Activated CD4-positive, alpha-beta T cell treated with anti-CD3 and anti-CD28 coated beads, Interleukin-2, amount 10 ng/mL, durations not matched to agents 7 days and 5 days (primary cell): ENCODE data around the gene TESK2. TPM values are rescaled to one million over a fixed set of nuclear protein-coding genes. Genes with fewer than 3 reads are reported as not detected.
"Not testable (repeated sequence)": the region's sequence is repeated elsewhere in the genome, so short reads cannot be mapped to it uniquely, and the experiment has no call there.

Experiments used
- CTCF ChIA-PET: fragments of 350-600 bp; sonication (Branson Sonifier 250); formaldehyde crosslinking; loops from one replicate; lab custom pipeline; 2021; ENCODE audit warnings: antibody characterized with exemption; lab: Charles Lee
- POLR2A ChIA-PET: fragments of 350-600 bp; sonication (Branson Sonifier 250); formaldehyde crosslinking; loops from one replicate; lab custom pipeline; 2021; ENCODE audit warnings: antibody characterized with exemption; lab: Charles Lee
- DNase-seq: peaks from one replicate; pipeline ENCODE4 v3.0.0-alpha.2; 2020
- H3K27ac Mint-ChIP-seq: one replicate; pipeline ENCODE4 v1.8.0; 2021; ENCODE audit warnings: mild to moderate bottlenecking, moderate library complexity, mixed read lengths
- H3K27me3 Mint-ChIP-seq: one replicate; pipeline ENCODE4 v1.8.0; 2021; ENCODE audit warnings: mixed read lengths
- H3K36me3 Mint-ChIP-seq: one replicate; pipeline ENCODE4 v1.8.0; 2021; ENCODE audit warnings: low read depth, mixed read lengths
- H3K4me1 Mint-ChIP-seq: one replicate; pipeline ENCODE4 v1.8.0; 2021; ENCODE audit warnings: mixed read lengths
- H3K4me3 Mint-ChIP-seq: one replicate; pipeline ENCODE4 v1.8.0; 2021; ENCODE audit warnings: mild to moderate bottlenecking, moderate library complexity, mixed read lengths
- H3K9me3 Mint-ChIP-seq: one replicate; pipeline ENCODE4 v1.8.0; 2021; ENCODE audit warnings: mixed read lengths
- total RNA-seq, 2 experiments: library from RNA; stranded (reverse); gene quantifications; one replicate each; pipeline ENCODE4 v1.2.3, GENCODE V29; 2021

The TESK2 gene
- total RNA-seq, 2 experiments from 2014 or later = 2.6 to 3.5 TPM

DNA sequence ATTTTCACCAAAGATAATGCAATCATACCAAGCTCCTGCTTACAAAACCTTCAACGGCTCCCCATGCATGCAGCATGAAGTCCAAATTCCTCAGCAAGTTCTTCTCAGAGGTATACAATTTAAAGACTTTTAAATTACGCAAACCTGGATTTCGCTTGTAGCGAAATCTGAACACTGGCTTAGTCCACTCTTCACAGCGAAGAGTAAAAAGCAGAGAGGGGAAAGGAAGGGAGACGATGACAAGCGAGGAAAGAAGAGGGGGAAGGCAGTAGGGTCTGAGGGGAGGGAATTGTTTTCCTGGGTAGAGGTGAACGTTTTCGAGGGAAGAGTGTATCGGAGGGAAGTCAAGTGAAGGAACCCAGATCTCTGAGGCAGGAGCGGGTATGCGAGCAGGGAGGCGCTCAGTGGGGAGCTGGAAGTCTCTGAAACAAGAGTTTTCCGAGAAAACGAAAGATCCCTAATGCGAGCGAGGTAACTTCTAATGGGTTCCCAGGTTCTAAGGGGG lies 790 bp downstream of the TESK2 start:
- no peak for DNase-seq
- ChIA-PET POLR2A (interaction anchor here (2.1 kb wide), 1 partner anchor 150 kb away, joined by 9 read pairs; the partner anchor contains the start of genes MUTYH and TOE1), CTCF (interaction anchor here (0.9 to 4.2 kb wide), 5 partner anchors 20 to 476 kb away, joined by 3 to 18 read pairs (median 4); partner anchors contain the start of genes MUTYH and TOE1)
- no peak overlapping the region for H3K4me3 Mint-ChIP-seq
- peaks cover 3% of the 10 kb centered on the region for H3K27me3 Mint-ChIP-seq
- H3K27ac Mint-ChIP-seq = no peak overlapping the region
- H3K9me3 Mint-ChIP-seq = no peaks in the 10 kb centered on the region
- H3K36me3 Mint-ChIP-seq = no peaks in the 10 kb centered on the region
- H3K4me1 Mint-ChIP-seq = peaks cover 13% of the 10 kb centered on the region

DNA sequence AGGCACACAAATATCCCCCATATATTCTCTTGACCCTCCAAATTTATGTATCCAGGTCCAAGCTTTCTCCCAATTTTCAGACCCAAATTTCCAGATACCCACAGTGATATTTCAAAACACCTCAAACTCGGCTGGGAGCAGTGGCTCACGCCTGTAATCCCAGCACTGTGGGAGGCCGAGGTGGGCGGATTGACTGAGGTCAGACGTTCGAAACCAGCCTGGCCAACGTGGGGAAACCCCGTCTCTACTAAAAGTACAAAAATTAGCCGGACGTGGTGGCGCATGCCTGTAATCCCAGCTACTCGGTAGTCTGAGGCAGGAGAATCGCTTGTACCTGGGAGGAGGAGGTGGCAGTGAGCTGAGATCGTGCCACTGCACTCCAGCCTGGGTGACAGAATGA lies 1.6 kb downstream of the TESK2 start:
- CTCF ChIA-PET = interaction anchor here (1.1 to 1.7 kb wide), 2 partner anchors 19 to 186 kb away, joined by 3 read pairs; no protein-coding TSS in a partner anchor
- H3K27me3 Mint-ChIP-seq, DNase-seq, H3K9me3 Mint-ChIP-seq, H3K36me3 Mint-ChIP-seq, POLR2A ChIA-PET: not testable (repeated sequence)
- Mint-ChIP-seq H3K27ac (peak overlapping the region; percentile 20), H3K4me1 (peaks cover 13% of the 10 kb centered on the region), H3K4me3 (peak overlapping the region; percentile 7)

DNA sequence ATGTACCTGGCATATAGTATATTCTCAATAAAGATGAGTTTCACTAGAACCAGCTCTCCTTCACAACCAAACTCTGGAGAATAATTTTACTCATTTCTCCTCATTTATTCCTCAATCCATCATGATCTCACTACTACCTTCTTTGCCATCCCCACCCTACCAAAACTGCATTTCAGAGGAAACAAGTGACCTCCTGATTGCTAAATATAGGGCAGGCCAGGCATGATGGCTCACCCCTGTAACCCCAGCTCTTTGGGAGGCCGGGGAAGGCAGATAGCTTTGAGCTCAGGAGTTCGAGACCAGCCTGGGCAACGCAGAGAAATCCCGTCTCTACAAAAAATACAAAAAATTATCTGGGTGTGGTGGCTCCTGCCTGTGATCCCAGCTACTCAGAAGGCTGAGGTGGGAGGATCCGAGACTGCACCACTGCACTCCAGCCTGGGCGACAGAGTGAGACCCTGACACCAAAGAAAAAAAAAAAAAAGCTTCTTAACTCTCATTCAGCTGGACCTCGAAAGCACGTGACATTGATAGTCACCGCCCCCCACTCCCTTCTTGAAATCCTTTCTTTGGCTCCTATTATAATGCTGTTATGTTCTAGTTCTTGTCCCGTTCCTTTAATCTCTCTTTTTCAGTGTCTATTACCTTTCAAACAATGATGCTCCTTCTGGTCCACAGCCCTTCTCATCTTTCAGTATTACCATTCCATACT lies 2.1 kb downstream of the TESK2 start:
- DNase-seq = no peak
- Mint-ChIP-seq H3K27ac (peak overlapping the region; percentile 20), H3K27me3 (peaks cover 3% of the 10 kb centered on the region), H3K4me3 (peak overlapping the region; percentile 7), H3K4me1 (peaks cover 13% of the 10 kb centered on the region), H3K36me3 (no peaks in the 10 kb centered on the region), H3K9me3 (no peaks in the 10 kb centered on the region)
- ChIA-PET CTCF (interaction anchor here (0.6 to 1.7 kb wide), 5 partner anchors 14 to 1609 kb away, joined by 3 read pairs; partner anchors contain the start of gene NASP), POLR2A (no interaction called here)

DNA sequence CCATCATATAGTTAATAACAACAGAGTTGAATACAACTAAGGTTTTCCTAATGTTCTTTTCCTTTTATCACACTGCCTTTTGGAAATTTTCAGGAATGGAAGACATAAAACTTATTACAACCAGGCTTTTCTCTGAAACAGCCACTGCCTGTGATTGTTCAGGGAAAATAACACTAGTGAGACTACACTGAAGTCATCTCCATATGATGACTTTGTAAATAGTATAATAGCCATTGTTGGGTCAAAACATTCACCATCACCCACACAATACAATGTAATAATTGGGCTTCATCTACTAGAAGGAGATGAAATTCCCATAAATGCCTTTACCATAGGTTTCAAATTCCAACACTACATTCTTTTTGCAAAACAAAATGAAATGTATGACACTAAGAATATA lies 5.0 kb downstream of the TESK2 start:
- Mint-ChIP-seq H3K36me3 (no peaks in the 10 kb centered on the region), H3K27me3 (peaks cover 3% of the 10 kb centered on the region), H3K4me3 (no peak overlapping the region), H3K4me1 (peaks cover 10% of the 10 kb centered on the region), H3K27ac (no peak overlapping the region), H3K9me3 (no peaks in the 10 kb centered on the region)
- DNase-seq = no peak
- POLR2A ChIA-PET = no interaction called here
- CTCF ChIA-PET = no interaction called here

DNA sequence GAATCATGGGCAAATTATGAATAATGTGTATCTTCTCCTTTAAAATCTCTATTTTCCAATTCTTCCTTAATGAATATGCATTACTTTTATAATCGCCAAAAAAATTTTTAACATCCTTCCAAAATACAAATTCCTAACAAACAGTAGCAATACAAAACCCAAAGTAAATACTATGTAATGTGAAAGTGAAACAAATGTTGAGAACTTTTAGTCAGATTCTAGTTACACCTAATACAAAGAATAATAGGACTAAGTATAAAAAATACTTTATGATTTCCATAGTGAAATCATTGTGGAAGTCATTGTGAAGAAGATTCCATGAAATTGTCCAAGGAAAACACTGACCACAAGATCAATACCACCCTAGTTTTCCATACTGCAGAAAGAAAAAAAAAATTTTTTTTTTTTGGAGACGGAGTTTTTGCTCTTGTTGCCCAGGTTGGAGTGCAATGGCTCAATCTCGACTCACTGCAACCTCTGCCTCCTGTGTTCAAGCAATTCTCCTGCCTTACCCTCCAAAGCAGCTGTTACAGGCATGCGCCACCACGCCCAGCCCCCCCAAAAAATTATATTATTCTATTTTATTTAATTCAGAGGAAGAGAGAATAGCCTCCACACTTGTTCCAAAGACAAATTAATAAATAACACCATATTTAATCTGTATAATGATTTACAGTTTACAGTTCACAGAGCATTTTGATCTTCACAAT lies 11.8 kb downstream of the TESK2 start:
- CTCF ChIA-PET = no interaction called here
- Mint-ChIP-seq H3K27ac (no peak overlapping the region), H3K27me3 (no peaks in the 10 kb centered on the region), H3K9me3 (no peaks in the 10 kb centered on the region), H3K4me1 (peaks cover 6% of the 10 kb centered on the region), H3K4me3 (no peak overlapping the region), H3K36me3 (no peaks in the 10 kb centered on the region)
- no peak for DNase-seq
- POLR2A ChIA-PET = no interaction called here

DNA sequence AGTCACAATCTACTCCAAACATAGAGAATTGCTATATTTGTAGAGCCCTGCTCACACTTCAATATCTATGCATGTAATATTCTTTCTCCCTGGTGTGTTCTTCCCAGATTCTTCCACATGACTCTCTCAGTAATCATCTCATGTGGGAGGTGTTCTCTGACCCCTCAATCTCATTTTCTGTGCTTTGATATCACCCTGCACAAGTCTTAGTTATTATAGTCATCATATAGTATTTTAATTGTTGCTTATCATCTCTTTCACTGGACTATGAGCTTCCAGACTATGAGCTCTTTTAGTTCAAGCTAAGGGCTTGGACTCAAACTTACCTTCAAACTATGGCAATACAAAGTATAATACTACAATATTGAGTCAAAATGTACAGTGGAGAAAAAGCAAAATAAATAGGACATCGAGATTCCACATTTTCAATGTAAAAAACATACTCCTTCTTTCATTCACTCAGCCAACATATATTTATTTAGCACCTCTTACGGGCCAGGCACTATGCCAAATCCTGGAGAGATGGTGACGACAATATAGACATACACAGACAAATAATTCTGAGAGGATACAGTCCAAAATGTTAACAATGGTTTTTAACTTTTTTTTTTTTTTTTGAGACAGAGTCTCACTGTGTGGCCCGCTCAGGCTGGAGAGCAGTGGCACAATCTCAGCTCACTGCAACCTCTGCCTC lies 12.7 kb downstream of the TESK2 start:
- no peaks in the 10 kb centered on the region for H3K36me3 Mint-ChIP-seq
- DNase-seq = no peak
- no peaks in the 10 kb centered on the region for H3K27me3 Mint-ChIP-seq
- ChIA-PET POLR2A (no interaction called here), CTCF (interaction anchor here (0.6 to 1.9 kb wide), 3 partner anchors 13 to 119 kb away, joined by 3 to 4 read pairs (median 4); partner anchors contain the start of gene TESK2)
- H3K9me3 Mint-ChIP-seq = no peaks in the 10 kb centered on the region
- no peak overlapping the region for H3K27ac Mint-ChIP-seq
- peaks cover 6% of the 10 kb centered on the region for H3K4me1 Mint-ChIP-seq
- H3K4me3 Mint-ChIP-seq = no peak overlapping the region

DNA sequence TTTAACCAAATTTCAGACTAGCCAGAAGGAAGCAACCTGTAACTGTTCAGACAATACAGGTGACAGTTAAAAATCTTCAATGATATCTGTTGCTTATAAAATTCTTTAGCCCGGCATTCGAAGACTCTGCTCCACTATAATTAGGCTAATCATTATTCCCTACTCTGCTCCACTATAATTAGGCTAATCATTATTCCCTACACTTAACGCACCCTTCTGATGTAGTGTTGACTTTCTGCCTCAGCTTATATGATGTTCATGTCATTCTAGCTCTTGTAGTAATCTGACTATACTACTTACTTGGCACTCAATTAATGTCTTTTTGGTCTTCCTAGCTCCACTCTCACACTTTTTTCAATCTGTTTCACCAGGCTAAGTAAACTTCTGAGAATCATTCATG lies 13.3 kb downstream of the TESK2 start:
- ChIA-PET POLR2A (no interaction called here), CTCF (interaction anchor here (0.6 to 1.9 kb wide), 3 partner anchors 14 to 118 kb away, joined by 3 to 4 read pairs (median 4); partner anchors contain the start of gene TESK2)
- H3K9me3 Mint-ChIP-seq = no peaks in the 10 kb centered on the region
- DNase-seq = no peak
- H3K36me3 Mint-ChIP-seq = no peaks in the 10 kb centered on the region
- H3K4me3 Mint-ChIP-seq = no peak overlapping the region
- H3K27me3 Mint-ChIP-seq = no peaks in the 10 kb centered on the region
- peaks cover 6% of the 10 kb centered on the region for H3K4me1 Mint-ChIP-seq
- no peak overlapping the region for H3K27ac Mint-ChIP-seq

DNA sequence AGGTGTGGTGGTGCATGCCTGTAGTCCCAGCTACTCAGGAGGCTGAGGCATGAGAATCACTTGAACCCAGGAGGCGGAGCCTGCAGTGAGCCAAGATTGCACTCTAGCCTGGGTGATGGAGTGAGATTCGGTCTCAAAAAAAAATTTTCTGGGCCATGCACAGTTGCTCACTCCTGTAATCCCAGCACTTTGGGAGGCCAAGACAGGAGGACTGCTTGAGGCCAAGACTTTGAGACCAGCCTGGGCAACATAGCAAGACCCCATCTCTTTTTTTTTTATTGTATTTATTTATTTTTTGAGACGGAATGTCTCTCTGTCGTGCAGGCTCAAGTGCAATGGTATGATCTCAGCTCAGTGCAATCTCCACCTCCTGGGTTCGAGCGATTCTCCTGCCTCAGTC lies 16.8 kb downstream of the TESK2 start:
- POLR2A ChIA-PET, DNase-seq, H3K27me3 Mint-ChIP-seq, H3K27ac Mint-ChIP-seq, H3K4me3 Mint-ChIP-seq, H3K4me1 Mint-ChIP-seq, H3K9me3 Mint-ChIP-seq, CTCF ChIA-PET, H3K36me3 Mint-ChIP-seq: not testable (repeated sequence)

DNA sequence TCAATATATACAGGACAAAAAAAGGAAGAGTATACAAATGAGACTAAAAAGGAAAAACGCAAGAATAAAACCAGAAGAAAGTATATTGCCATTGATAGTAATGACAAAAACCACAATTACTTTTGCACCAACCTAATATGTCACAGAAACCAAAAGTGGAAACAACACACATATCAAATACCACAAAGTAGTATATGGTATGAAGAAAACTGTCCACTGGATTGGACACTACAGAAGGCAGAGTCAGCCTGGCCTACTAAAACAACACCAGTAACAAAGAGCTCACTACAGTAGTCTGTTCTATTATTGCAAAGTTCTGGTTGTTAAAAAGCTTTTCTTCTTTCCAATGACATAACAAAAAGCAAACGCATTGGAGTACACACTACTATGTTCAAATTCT lies 17.7 kb downstream of the TESK2 start:
- H3K27ac Mint-ChIP-seq = no peak overlapping the region
- no peaks in the 10 kb centered on the region for H3K27me3 Mint-ChIP-seq
- no peak overlapping the region for H3K4me3 Mint-ChIP-seq
- H3K9me3 Mint-ChIP-seq = no peaks in the 10 kb centered on the region
- peaks cover 1% of the 10 kb centered on the region for H3K4me1 Mint-ChIP-seq
- no peaks in the 10 kb centered on the region for H3K36me3 Mint-ChIP-seq
- POLR2A ChIA-PET = no interaction called here
- CTCF ChIA-PET = no interaction called here
- no peak for DNase-seq

DNA sequence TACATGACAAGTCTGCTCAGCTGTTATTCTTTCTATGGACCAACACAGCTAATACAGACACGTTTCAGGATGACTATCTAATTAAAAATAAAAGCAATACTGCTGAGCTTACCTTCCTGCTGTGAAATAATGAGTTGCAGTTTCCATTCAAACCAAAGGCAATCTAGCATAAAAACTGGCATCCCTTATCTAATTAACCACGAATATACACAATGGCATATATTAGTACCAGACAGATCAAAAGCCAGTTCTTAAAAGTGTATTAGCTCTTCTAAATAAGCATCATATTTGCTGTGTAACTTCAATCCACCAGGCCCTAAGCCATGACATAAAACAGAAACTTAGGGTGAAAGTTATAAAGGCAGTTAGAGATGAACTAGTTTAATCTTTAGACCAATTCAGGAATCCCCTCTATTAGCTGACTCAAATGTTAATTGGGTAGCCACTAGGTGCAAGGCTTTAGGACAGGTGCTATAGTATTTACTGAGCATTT lies 20.6 kb downstream of the TESK2 start:
- Mint-ChIP-seq H3K4me1 (no peaks in the 10 kb centered on the region), H3K27ac (no peak overlapping the region), H3K4me3 (no peak overlapping the region), H3K9me3 (no peaks in the 10 kb centered on the region), H3K36me3 (no peaks in the 10 kb centered on the region), H3K27me3 (no peaks in the 10 kb centered on the region)
- POLR2A ChIA-PET = no interaction called here
- CTCF ChIA-PET = interaction anchor here (0.5 to 1.1 kb wide), 2 partner anchors 19 to 56 kb away, joined by 3 read pairs; no protein-coding TSS in a partner anchor
- no peak for DNase-seq

DNA sequence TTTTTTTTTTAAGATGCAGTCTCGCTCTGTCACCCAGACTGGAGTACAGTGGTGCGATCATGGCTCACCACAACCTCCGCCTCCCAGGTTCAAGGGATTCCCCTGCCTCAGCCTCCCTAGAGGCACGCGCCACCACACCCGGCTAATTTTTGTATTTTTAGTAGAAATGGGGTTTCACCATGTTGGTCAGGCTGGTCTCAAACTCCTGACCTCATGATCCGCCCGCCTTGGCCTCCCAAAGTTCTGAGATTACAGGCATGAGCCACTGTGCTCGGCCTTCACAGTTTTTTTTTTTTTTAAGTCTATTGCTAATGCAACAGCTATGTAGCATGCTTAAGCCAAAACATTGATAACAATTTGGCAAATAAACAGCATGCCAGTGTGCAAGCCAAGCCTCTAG lies 23.6 kb downstream of the TESK2 start:
- H3K4me3 Mint-ChIP-seq, H3K36me3 Mint-ChIP-seq, DNase-seq, H3K4me1 Mint-ChIP-seq, POLR2A ChIA-PET, H3K27me3 Mint-ChIP-seq, H3K27ac Mint-ChIP-seq, H3K9me3 Mint-ChIP-seq, CTCF ChIA-PET: not testable (repeated sequence)

DNA sequence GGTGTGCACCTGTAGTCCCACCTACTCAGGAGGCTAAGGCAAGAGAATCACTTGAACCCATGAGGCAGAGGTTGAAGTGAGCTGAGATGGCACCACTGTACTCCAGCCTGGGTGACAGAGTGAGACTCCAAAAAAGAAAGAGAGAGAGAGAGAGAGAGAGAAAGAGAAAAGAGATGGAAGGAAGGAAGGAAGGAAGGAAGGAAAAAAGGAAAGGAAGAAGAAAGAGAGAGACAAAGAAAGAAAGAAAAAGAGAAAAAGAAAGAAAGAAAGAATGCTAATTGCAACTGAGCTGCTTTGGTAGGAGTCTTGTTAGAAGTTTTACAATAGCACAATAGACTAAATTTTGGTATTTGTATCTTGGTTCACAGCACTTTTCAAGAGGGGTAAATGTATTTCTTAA lies 25.7 kb downstream of the TESK2 start:
- Mint-ChIP-seq H3K4me3 (no peak overlapping the region), H3K4me1 (no peaks in the 10 kb centered on the region), H3K27ac (no peak overlapping the region), H3K27me3 (no peaks in the 10 kb centered on the region), H3K36me3 (no peaks in the 10 kb centered on the region), H3K9me3 (no peaks in the 10 kb centered on the region)
- DNase-seq = no peak
- POLR2A ChIA-PET = no interaction called here
- CTCF ChIA-PET = no interaction called here
